Stimulated activated CD8-positive, alpha-beta memory T cell treated with anti-CD3 and anti-CD28 coated beads, Interleukin-7, amount 100 ng/mL, for 48 hours (primary cell): Measurements from ENCODE around the gene BHLHE23.

ENCODE experiments used
- DNase-seq, 2 donors: peaks; one replicate each; pipeline ENCODE4 v3.0.0-alpha.2; 2020; ENCODE audit warnings: low read depth in 1 of 2; ENCODE audit errors: extremely low read depth in 1 of 2

BHLHE23 gene

DNA sequence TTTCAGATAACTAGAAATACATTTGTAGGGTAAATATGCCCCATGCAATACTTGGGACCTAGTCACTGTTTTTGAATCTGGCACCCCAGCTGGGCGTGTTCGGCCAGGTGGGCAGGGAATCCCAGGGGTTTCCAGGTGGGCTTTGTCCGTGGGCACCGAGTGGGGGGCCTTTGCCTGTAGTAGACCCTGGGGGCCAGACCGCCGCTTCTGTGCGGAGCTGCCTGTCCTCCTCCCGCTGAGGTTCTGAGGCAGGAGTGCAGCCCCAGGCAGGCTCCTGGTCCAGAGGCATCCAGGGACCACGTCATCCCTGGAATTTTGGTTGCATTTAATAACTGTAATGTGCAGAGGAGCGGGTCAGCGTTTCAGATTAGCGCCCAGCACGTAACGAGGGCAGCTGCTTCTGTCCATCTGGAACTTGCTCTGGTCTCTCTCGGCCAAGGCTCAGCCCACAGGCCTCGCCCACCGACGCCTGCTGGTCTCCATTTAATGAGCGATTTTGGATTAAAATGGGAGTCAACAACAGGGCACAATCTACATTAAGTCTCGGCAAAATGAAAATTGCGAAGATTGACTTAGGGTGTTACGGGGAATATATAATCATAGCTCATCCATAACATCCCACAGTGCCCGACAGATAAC is 12.8 kb downstream of the BHLHE23 start:
- no peak for DNase-seq

DNA sequence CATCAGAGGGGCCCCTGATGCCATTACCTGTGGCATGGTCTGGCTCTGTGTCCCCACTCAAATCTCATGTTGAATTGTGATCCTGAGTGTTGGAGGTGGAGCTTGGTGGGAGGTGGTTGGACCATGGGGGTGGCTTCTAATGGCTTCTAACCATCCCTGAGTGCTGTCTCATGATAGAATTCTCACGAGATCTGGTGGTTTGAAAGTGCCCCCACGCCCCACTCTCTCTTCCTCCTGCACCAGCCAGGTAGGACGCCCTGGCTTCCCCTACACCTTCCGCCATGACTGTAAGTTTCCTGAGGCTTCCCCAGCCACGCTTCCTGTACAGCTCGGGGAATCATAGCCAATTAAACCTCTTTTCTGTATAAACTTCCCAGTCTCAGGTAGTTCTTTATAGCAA is 14.9 kb downstream of the BHLHE23 start:
- no peak for DNase-seq

DNA sequence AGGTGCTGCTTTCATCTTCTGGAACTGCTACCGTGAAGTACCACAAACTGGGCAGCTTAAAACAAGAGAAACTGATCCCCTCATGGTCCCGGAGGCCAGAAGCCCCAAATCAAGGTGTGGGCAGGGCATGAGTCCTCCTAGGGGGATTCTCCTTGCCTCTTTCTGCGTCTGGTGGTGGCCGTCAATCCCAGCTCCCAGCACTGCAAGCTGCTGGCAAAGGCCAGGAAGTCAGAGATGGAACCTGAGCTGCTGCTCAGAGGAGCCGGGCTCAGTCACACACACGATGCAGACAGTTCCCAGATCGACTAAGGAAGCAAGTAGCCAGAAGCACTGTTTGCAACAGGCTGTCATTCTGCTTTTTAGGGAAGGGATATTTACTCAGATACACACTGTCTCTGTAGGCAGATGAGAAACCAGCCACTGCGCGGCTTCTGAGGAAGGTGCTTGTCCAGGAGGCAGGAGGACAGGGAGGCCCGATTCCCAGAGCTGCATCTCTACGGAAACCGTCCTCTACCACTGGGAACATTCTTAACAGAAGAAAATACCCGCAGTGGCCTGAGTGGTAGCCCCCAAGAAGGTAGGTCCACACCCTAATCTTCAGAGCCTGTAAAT is 15.5 kb downstream of the BHLHE23 start:
- DNase-seq, result no peak

DNA sequence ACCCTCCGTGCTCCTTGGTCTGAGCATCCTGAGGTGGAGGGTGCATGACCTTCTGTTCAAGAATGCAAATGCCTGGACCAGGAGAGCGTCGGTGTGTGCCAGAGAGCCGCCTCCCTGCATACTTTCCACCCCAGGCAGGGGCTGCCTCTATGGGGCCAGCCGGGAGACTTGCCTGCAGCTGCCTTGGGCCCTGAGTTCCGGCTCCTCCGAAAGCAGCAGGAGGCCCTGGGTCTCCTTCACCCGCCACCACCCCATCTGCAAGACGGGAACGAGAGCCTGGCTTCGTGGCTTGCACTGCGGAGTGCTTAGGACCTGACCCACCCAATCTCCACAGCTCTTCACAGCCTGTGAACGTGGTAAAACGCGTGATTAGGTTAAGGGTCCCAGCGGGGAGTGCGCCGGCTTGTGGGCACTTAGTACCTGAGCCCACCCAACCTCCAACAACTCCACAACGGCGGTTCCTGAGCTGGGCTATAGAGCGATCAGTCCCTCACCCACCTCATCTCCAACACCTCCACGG is 16.4 kb downstream of the BHLHE23 start:
- DNase-seq, result no peak

DNA sequence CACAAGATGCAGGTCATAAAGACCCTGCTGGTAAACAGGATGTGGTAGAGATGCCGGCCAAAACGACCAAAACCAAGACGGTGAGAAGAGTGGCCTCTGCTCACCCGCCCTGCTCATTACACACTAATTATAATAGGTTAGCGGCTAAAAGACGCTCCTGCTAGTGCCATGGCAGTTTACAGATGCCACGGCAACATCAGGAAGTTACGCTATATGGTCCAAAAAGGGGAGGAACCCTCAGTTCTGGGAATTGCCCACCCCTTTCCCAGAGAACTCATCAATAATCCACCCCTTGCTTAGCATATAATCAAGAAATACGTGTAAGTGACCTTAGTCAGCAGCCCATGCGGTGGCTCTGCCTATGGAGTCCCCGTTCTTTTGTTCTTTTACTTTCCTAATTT is 17.6 kb downstream of the BHLHE23 start:
- DNase-seq, result no peak

DNA sequence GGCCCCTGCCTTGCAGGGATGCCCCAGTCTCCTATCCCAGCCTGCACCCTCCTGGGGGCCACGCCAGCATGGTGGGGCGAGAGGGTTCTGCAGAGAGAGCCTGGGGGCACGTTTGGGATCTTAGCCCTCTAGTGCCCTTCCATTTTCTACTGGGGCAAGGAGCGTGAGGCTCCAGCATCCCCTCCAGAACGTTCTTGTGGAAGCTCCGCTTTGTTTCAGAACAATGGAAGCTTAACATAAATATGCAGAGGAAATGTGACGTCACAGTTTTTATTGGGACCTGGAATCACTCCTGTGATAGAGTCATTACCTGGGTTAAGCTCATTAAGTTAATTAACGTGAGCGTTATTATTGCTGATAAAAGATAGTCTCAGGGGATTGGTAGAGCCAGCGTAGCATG is 19.6 kb downstream of the BHLHE23 start:
- DNase-seq, result no peak

DNA sequence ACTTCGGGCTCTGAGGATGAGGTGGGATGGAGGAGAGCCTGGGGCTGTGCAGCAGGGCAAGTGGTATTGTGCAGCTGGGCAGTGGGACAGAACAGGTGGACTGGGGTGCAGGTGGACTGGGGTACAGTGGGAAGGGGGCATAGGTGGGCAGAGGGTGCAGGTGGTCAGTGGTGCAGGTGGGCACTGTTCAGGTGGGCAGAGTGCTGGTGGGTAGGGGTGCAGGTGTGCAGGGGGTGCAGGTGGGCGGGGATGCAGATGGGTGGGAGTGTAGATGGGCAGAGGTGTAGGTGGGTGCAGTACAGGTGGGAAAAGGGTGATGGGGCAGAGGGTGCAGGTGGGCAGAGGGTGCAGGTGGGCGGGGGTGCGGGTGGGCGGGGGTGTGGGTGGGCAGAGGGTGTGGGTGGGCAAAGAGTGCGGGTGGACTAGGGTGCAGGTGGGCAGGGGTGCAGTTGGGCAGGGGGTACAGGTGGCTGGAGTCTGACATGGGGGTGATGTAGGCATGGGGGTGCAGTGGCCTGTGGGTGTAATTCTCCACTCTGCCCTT is 20.4 kb downstream of the BHLHE23 start:
- no peak for DNase-seq

DNA sequence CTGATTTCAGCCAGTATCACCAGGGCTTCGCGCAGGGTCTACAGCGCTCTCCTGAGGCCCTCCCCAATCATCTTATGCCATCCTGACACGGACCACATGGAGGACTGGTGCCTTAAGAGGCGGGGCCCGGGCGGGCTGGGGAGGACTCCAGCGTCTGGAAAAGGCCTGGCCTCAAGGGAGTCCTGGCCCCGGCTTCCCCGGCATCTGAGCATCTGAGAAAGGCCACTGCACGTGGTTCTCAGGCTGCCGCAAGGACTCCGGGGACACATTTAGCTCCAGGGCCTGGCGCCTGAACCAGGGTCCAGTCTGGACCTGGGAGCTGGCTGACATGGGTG is 21.4 kb downstream of the BHLHE23 start:
- no peak for DNase-seq

DNA sequence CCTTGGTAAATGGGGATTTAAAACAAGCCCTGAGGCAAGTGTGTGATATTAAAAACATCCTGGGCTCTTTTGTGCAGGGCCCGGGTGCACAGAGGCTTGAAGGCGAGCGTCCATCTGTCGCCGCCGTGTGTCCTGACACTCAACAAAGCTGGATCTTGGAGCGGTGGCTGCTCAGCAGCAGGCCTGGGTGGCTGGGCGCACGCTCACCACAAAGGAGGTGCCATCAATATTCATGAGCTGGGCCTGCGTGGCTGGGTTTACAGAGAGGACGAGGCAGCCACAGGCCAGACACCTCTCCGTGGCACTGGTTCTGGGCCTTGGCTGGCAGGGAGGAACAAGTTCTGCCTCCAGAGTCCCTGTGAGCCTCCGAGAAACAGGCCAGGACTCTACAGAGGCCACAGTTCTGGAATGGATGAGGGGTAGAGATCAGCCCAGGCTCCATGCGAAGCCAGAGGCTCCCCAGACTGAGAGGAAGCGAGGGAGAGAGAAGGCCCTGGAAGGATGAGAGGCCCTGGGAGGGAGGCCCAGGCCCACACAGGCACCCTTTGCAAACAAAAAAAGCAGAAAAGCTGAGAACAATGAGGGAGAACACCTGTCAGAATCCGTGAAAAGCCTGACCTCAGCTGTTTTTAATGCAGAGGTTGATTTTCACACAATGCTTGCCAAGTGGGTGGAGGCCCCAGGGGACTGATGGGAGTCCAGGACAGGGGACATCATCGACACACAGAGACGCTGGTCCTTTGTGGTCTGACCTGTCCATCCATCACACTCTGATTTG is 21.9 kb downstream of the BHLHE23 start:
- DNase-seq, result no peak

DNA sequence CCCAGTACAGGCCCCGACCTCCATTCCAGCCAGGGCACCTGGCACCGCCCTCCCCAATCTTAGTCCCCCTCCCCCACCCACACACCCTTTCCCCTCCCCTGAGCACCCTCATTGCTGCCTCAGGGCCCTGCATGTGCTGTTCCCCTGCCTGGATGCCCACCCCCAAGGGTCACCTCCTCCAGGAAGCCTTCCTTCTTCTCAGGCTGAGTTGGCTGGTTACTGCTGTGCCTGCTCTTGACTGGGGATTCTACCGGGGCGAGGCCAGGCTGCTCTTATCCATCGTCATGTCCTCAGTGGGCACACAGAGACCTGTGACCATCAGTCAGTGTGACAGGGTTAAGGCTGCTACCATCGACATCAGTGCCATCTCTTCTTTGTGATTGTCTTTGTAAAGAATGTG is 23.6 kb downstream of the BHLHE23 start:
- DNase-seq, result no peak

DNA sequence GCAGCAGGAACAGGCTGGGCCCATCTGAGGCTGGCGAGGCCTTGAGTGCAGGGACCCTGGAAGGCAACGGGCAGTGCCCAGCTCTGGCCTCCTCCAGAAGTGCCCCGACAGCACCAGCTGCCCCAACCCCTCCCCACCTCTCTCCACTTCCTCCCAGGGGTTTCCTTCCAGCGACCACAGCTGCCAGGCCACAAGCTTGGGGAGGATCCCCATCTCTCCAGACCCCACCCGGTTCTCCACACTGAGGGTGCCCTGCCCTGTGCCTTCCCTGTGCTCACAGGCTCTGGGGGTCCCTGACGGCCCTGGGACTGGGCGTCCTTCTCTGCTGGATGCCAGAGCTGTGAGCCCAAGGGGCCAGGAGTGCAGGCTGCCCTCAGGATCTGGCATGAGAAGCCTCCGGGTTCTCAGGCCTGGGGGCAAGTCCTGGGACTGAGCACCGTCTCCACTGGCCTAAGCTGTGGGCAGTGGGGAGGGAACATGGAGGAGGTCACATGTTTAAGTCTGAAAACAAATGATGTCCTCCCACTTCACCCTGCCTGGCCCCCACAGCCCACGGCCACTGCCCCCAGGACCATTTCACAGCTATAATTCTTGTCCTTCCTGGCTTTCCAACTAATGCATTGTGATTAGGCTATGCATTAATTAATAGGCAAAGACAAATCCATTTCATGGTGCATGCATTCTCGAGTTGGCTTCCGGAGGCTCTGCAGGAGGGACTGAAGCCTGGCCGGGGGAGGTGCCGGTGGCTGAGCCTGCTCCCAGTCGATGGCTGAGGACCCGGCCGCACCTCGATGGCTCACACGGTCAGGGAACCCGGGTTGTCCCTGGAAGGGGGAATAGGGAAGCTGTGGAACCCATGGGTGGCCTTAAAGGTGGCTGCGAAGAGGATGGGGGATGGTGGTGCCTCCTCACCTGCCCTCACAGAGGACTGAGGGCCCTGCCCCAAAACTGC is 24.4 kb downstream of the BHLHE23 start:
- DNase-seq, result no peak

DNA sequence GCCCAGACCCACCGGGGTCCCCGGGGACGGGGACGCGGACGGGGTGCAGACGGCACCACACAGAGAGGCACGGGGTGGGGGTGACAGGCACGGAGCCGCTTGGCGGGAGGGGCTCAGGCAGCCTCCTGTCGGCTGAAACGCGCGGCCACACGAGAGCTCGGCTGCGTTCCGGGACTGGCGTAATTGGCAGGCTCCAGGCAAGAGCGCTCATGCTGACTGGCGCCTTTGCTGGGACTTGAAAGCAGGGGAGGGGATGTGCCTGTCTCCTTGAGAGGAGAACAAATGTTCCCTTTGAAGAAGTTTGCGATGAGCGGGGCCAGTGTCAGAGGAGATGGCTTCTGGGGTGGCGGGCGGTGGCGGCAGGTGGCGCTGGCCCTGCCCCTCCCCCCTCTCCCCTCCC is 25.8 kb downstream of the BHLHE23 start:
- DNase-seq, result no peak

DNA sequence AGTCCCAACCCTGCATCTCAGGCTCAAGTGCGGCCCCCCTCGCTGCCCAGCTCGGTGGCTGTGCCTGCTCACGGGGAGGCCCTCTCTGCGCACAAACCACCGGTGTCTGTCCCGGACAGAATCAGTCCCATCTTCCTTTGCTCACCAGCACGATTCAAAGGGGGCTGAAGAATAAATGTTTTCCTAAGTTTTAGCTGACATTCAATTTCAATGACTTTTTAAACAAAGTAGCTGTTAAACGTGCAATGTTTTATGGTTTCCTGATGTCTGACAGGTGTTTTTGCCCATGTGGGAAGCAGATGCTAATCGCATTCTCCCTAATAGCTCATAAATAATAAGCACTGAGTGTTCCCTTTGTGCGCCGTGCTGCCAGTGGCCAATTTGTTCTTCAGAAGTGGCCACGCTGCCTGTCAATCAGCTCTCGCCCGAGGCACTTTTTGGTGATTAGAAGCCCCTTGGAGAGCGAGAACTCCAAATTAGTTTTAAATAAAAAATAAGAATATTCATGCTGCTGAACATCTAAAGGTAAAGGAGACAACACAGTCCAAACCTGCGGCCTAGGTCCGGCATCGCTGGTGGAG is 26.3 kb downstream of the BHLHE23 start:
- no peak for DNase-seq

DNA sequence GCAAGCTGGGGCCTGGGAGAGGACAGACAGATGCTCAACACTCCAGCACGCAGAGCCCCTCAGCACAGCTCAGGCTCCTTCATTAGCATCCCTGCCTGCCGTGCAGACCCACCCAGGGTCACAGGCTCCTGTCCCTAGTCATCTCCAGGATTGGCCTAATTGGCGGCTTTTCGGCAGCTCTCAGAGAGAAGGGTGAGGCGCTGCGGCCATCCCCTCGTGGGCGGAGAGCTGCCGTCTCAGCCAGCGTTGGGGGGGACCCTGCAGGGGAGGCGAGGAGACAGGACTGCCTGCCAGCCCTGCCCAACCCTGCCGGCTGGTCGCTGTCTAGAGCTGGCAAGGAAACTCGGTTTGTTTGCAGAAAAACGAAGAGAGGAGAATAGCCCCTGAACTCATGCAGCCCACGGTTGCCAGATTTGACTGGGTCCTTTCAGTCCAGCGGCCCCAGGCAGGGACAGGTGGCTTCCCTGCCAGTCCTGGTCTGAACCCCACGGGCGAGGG is 26.8 kb downstream of the BHLHE23 start:
- no peak for DNase-seq

DNA sequence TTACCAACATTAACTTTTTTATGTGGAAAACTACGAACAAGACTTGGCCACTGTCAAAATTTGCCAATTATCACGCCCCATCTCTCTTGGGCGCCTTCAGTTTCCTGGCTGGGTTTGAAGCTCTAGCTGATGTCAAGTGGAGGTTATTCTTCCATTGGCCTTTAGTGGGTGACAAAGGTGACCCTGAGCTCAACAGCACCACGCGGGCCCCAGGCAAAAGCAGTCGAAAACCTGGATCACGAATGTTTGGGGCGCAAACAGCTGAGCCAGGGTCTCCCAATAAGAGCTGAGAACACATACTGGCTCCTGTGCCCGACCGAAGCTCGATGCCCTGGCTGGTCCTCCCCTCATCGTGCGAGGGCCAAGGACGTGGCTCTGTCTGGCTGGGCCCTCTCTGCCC is 27.5 kb downstream of the BHLHE23 start:
- no peak for DNase-seq

DNA sequence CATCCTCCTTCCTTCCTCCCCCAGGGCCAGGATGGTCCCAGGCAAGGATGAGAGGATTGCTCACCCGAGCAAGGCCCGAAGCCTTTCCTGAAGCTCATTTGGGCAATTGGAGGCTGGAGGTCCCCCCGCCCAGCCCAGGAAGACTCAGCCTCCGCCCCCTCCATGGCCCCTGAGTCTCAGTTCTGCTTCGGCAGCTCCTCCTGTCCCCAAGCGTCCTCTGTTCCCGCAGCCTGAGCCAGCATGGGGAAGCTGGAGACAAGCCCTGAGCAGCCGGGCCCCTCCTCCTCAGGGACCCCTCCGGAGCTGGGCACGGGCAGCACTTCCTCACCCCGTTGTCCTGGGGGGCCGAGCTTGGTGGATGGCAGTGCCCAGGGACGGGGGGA is 28.2 kb downstream of the BHLHE23 start:
- no peak for DNase-seq

DNA sequence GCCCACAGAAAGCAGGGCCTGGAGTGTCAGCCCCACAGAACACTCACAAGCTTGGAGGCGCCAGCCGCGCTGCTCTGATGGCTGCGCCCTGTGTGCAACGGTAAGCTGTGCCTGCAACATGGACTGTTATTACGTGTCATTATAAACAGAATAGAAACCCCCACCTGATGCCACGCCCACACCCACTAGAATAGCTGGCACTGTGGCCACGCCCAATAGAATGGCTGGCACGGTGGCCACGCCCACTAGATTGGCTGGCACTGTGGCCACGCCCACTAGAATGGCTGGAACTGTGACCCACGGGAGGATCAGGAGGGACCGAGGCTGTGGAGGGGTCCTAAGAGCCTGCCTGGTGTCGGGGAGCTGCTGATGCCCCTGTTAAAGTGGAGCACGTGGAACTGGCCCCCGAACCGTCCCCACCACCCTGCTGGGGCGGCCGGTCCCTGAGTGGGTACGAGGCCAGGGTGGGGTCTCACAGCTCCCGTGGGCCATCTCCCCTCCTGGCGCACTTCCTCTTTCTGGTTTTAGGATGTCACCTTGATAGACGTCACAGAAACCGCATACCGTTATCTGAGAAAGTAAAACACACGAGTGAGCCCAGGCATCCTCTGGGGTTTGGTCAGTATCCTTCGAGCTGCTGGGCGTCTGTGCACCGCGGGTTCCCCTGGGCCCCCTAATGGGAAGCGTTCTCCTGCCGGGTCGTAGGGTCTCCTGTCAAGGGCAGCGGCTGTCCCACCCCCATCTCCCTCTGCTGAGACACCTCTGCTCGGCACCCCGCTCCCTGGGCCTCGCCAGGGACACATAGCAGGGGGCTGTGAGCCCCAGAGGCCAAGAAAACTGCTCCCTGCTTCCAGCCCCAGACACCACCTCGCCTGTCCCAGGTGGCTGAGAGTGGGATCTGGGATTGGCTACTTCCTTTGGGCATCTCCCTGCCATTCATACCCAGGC is 28.9 kb downstream of the BHLHE23 start:
- peak in 1 of 2 donors; percentile 74 for DNase-seq

DNA sequence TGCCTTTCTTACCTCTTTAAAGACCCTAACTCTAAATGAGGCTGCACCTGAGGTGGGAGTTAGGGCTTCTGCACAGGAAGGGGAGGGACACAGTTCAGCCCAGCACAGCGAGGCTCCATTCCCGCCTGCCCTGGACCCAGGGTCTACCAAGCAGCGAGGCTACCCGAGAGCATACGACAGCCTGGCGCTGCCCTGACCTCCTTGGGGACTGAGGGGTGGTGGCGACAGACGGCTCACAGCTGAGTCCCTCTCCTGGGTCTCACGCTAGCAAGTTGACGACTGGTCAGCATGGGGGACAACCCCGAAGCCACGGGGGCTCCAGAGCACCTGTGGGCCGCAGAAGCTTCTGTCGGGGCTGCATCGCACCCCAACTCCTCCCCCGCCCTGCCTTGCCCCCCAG is 29.9 kb downstream of the BHLHE23 start:
- DNase-seq, result no peak

DNA sequence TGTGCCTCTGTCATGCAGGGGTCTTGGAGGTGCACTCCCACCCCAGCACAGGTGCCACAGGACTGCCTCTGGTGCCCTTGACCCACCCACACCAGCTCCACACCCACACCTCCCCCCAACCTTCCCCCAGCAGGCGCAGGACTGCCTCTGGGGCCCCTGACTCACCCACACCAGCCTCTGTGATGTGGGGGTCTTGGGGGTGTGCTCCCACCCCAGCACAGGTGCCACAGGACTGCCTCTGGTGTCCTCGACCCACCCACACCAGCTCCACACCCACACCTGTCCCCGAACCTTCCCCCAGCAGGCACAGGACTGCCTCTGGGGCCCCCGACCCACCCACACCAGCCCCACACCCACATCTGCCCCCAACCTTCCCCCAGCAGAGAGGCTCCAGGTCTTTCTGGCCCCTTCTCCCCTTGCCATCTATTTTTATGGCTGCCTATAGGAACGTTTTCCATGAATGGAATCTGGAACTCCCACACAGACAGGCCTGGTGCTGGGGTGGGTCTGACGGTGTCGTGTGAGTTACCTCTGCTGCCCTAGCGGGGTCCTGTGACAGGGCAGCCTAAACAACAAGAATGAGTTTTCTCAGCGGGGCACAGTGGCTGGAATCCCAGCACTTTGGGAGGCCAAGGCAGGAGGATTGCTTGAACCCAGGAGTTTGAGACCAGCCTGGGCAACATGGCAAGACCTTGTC is 30.8 kb downstream of the BHLHE23 start:
- no peak for DNase-seq
